ENCODE measurements around the gene MBOAT2.

DNA sequence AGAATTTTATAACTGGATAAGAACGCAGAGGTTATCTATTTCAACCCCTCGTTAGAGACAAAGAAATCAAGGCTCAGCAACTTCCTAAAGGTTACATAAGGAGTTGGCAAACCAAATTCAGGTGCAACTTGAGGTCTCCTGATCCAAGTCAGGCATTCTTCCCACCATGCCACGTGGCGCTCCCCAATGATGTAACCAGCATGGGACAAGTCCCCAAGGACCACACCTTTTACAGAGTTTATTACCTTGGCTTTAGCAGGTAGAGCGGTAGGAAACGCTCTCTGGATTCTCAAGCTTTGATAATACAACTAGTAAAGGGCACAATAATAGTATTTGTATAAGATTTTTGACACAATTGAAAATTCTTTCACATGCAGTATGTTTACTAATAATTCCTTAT lies 26.7 kb upstream of the MBOAT2 start:
- no peak for TF ChIP-seq CTCF (IDR thresholded peaks at IDR 0.05; ENCODE audit: borderline replicate concordance, extremely low read depth, low read length, poor library complexity, severe bottlenecking)
- TF ChIP-seq EZH2 (IDR thresholded peaks at IDR 0.05; ENCODE audit: borderline replicate concordance, low read depth, low read length, severe bottlenecking), result no peak
